Measurements from ENCODE around the gene MAPK13.

DNA sequence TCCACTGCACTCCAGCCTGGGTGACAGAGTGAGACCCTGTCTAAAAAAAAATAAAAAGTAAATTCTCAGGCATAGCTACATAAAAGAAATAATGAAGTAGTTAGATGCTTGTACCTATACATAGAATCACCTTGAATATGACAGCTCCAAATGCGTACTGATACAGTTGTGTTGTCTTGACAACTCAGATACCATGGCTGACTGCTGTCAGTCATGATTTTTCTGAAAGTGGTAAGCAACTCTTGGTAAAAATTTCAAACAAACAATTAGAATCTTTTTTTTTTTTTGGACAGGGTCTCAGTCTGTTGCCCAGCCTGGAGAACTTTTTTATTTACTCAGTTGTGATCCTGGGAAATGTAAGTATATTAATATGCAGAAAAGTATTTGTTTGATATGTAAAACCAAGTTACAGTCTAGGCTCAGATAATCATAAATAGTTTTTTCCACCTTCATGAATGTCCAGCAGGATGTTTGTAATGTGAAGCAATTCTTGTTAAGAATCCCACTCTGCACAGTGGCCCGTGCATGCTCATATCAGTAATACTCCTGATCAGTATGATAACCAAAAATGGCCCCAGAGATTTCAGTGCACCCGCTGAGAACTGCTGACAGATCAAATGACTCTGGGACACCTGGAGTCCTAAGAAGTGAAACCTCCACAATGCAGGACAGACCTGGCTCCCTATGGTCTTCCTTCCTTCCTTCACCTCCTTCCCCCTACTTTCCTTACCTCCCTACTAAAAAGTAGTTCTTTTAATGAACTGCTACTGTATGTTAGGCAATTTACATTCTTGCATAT lies 14.0 kb upstream of the MAPK13 start:
- no peak for TF ChIP-seq EZH2 (IDR thresholded peaks at IDR 0.05; ENCODE audit: borderline replicate concordance, insufficient read depth, low read depth, low read length, poor library complexity, severe bottlenecking)
- TF ChIP-seq, protein P1, sequence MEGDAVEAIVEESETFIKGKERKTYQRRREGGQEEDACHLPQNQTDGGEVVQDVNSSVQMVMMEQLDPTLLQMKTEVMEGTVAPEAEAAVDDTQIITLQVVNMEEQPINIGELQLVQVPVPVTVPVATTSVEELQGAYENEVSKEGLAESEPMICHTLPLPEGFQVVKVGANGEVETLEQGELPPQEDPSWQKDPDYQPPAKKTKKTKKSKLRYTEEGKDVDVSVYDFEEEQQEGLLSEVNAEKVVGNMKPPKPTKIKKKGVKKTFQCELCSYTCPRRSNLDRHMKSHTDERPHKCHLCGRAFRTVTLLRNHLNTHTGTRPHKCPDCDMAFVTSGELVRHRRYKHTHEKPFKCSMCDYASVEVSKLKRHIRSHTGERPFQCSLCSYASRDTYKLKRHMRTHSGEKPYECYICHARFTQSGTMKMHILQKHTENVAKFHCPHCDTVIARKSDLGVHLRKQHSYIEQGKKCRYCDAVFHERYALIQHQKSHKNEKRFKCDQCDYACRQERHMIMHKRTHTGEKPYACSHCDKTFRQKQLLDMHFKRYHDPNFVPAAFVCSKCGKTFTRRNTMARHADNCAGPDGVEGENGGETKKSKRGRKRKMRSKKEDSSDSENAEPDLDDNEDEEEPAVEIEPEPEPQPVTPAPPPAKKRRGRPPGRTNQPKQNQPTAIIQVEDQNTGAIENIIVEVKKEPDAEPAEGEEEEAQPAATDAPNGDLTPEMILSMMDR (IDR thresholded peaks at IDR 0.05) = no peak
